IPS-18a (cell line): Measurements from ENCODE around the gene GIPC2.
"Not testable (repeated sequence)": the region's sequence is repeated elsewhere in the genome, so short reads cannot be mapped to it uniquely, and the experiment has no call there.

ENCODE experiments used
- H3K27ac ChIP-seq: one replicate; pipeline ENCODE4 v1.5.1; 2013; ENCODE audit warnings: low read length
- H3K27me3 ChIP-seq: one replicate; pipeline ENCODE4 v1.6.1; 2013; ENCODE audit warnings: mild to moderate bottlenecking, low read length; ENCODE audit not compliant: control insufficient read depth, insufficient read depth
- H3K36me3 ChIP-seq: one replicate; pipeline ENCODE4 v1.6.1; 2013; ENCODE audit warnings: low read depth, low read length; ENCODE audit not compliant: control insufficient read depth
- H3K4me1 ChIP-seq: one replicate; pipeline ENCODE4 v1.6.1; 2013; ENCODE audit warnings: low read depth, low read length; ENCODE audit not compliant: control insufficient read depth
- H3K4me3 ChIP-seq: one replicate; pipeline ENCODE4 v1.5.1; 2013; ENCODE audit warnings: low read length
- H3K9ac ChIP-seq: one replicate; pipeline ENCODE4 v1.6.1; 2013; ENCODE audit warnings: mild to moderate bottlenecking, low read length, moderate library complexity
- H3K9me3 ChIP-seq: one replicate; pipeline ENCODE4 v1.6.1; 2013; ENCODE audit warnings: low read depth, low read length; ENCODE audit not compliant: control insufficient read depth

Gene GIPC2

DNA sequence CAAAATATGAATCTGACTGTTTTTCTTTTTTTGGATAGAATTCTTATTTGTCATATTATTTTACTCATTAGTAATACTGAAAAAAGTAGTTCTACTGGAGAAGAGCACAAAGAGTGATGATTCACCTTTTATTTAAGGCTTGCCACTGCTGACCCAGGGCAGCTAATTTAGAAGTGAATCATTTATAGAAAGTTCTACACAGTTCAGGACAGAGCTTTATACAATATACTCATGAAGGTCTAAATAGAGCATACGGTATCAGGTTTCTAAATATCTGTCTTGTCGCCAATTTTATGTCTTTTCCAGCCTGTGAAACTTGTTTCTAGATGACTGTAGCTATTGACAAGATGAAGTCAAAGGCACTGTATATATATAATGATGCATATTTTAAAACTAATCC, 25.0 kb downstream of the GIPC2 start:
- no peak overlapping the region for H3K4me3 ChIP-seq
- no peaks in the 10 kb centered on the region for H3K27me3 ChIP-seq
- H3K36me3 ChIP-seq, result no peaks in the 10 kb centered on the region
- H3K27ac ChIP-seq, result no peak overlapping the region
- no peak overlapping the region for H3K9ac ChIP-seq
- H3K9me3 ChIP-seq, result no peaks in the 10 kb centered on the region
- H3K4me1 ChIP-seq, result no peaks in the 10 kb centered on the region

GRCh38 chr1:78071696-78072095, 25.9 kb downstream of the GIPC2 start:
- no peaks in the 10 kb centered on the region for H3K36me3 ChIP-seq
- no peak overlapping the region for H3K27ac ChIP-seq
- H3K4me1 ChIP-seq, result no peaks in the 10 kb centered on the region
- H3K9me3 ChIP-seq, result no peaks in the 10 kb centered on the region
- no peak overlapping the region for H3K9ac ChIP-seq
- H3K27me3 ChIP-seq, result no peaks in the 10 kb centered on the region
- H3K4me3 ChIP-seq, result no peak overlapping the region

DNA sequence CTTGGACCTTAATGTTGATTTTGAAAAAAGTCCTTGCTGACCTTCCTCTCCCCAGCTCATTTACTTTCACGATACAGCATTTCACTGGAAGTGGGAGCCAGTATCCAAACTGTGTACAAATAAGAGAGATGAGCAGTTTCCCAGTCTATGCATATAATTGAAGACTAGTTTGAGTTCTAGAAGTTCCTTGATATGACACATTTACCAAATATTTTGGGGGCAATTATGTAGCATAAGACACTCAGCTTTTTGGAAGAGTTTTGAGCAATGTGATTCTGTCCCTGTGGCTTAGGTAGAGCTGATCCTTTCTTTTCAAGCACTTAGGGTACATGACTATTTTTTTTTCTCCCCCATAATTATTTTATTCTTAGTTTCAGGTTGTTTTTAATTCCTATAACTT, 26.4 kb downstream of the GIPC2 start:
- Histone ChIP-seq H3K9me3 (no peaks in the 10 kb centered on the region), H3K27me3 (no peaks in the 10 kb centered on the region), H3K4me3 (no peak overlapping the region), H3K27ac (no peak overlapping the region), H3K36me3 (no peaks in the 10 kb centered on the region), H3K9ac (no peak overlapping the region), H3K4me1 (no peaks in the 10 kb centered on the region)

DNA sequence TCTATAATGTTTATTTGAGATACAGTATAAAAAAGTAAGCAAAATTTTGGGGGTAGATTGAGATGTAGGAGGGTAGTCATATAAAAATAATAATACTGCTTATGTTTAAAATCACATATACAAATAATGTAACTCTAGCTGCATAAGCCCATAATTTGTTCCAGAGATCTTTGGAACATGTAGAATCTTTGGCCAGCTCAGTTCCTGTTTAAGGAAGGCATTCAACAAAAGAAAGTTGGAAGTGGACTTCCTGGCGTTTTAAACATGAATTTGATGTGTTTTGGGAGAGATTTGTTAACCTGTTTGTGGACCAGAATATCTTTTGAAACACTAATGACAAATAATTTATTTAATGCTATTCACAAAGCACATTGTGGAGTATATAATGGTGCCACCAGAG, 27.7 kb downstream of the GIPC2 start:
- no peak overlapping the region for H3K9ac ChIP-seq
- no peaks in the 10 kb centered on the region for H3K27me3 ChIP-seq
- H3K9me3 ChIP-seq, result no peaks in the 10 kb centered on the region
- no peaks in the 10 kb centered on the region for H3K36me3 ChIP-seq
- no peak overlapping the region for H3K4me3 ChIP-seq
- H3K4me1 ChIP-seq, result no peaks in the 10 kb centered on the region
- no peak overlapping the region for H3K27ac ChIP-seq

DNA sequence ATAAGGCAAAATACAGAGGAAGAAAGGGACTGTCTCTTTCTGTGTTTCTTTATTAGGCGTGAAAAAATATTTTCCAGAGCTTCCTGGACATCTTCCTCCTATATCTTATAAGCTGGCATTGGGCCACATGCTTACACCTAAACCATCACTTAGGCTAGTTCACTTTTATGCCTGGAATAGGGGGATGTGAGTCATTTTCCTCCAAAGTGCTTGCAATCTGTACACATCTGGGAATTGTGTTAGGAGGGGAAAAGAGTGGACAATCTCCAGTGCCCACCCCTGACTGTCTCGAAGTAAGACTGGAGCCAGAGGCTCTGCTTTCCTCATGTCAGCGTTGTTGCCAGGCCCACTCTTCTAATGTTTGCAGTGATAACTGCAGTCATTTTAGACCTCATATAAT, 29.9 kb downstream of the GIPC2 start:
- Histone ChIP-seq H3K4me1 (peaks cover 8% of the 10 kb centered on the region), H3K9me3 (no peaks in the 10 kb centered on the region), H3K36me3 (no peaks in the 10 kb centered on the region), H3K27ac (no peak overlapping the region), H3K27me3 (no peaks in the 10 kb centered on the region), H3K4me3 (no peak overlapping the region), H3K9ac (no peak overlapping the region)

DNA sequence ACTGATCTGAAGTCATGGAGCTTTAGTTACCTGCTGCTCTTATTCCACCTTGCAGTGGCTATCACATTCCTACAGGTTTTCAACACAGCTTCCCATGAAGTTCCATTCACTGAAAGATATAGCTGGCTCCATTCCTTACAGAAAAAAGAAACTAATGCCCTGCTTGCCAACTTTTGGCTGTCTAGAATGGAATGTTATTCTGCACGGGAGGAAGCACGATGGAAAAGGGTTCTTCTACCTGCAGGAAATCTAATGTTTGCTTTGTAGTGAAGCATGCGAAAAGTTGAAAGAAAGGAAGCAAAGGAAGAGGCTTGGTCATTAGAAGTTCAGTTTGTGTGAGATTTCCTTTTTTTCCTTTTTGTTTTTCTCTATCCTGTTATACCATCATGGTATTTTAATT, 32.6 kb downstream of the GIPC2 start:
- Histone ChIP-seq H3K4me1 (peaks cover 8% of the 10 kb centered on the region), H3K9ac (no peak overlapping the region), H3K27me3 (no peaks in the 10 kb centered on the region), H3K4me3 (no peak overlapping the region), H3K27ac (no peak overlapping the region), H3K9me3 (no peaks in the 10 kb centered on the region), H3K36me3 (no peaks in the 10 kb centered on the region)

GRCh38 chr1:78079580-78079979, 33.8 kb downstream of the GIPC2 start:
- Histone ChIP-seq H3K36me3 (no peaks in the 10 kb centered on the region), H3K9ac (no peak overlapping the region), H3K27me3 (no peaks in the 10 kb centered on the region), H3K27ac (no peak overlapping the region), H3K4me3 (no peak overlapping the region), H3K4me1 (peaks cover 8% of the 10 kb centered on the region), H3K9me3 (no peaks in the 10 kb centered on the region)

DNA sequence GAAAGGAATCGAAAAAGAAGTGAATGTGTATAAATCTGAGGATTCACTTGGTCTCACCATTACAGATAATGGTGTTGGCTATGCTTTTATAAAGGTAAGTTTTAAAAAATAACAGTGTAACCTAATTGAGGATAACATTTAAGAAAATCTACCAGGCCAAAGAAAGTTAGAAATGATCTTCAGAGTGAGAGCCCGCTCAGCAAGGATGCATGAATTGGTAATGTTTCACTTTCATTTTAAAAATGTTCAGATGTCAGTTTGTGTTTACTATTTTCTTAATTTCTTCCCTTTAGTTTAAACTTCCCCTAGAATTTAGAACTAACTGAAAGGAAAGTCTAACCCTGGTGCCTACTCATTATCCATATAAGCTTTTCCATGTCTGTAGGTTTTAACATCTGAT, 35.0 kb downstream of the GIPC2 start:
- Histone ChIP-seq H3K9ac (no peak overlapping the region), H3K4me1 (peaks cover 8% of the 10 kb centered on the region), H3K27ac (no peak overlapping the region), H3K27me3 (no peaks in the 10 kb centered on the region), H3K4me3 (no peak overlapping the region), H3K36me3 (no peaks in the 10 kb centered on the region), H3K9me3 (no peaks in the 10 kb centered on the region)

- peaks cover 8% of the 10 kb centered on the region for H3K4me1 ChIP-seq
- no peak overlapping the region for H3K27ac ChIP-seq
- no peak overlapping the region for H3K9ac ChIP-seq
- H3K27me3 ChIP-seq, result no peaks in the 10 kb centered on the region
- H3K36me3 ChIP-seq, result no peaks in the 10 kb centered on the region
- no peak overlapping the region for H3K4me3 ChIP-seq
- H3K9me3 ChIP-seq, result no peaks in the 10 kb centered on the region
These were observed 36.5 kb downstream of the GIPC2 start for GRCh38 chr1:78081980-78082860.

- H3K9me3 ChIP-seq, H3K4me1 ChIP-seq, H3K9ac ChIP-seq, H3K27me3 ChIP-seq, H3K36me3 ChIP-seq, H3K27ac ChIP-seq, H3K4me3 ChIP-seq: not testable (repeated sequence)
These were observed 38.9 kb downstream of the GIPC2 start for GRCh38 chr1:78084639-78085038.

- H3K4me3 ChIP-seq, result no peak overlapping the region
- no peaks in the 10 kb centered on the region for H3K9me3 ChIP-seq
- H3K4me1 ChIP-seq, result no peaks in the 10 kb centered on the region
- H3K36me3 ChIP-seq, result no peaks in the 10 kb centered on the region
- no peaks in the 10 kb centered on the region for H3K27me3 ChIP-seq
- no peak overlapping the region for H3K27ac ChIP-seq
- no peak overlapping the region for H3K9ac ChIP-seq
These were observed 40.9 kb downstream of the GIPC2 start for GRCh38 chr1:78086697-78087096.

- no peaks in the 10 kb centered on the region for H3K4me1 ChIP-seq
- H3K9ac ChIP-seq, result no peak overlapping the region
- H3K9me3 ChIP-seq, result no peaks in the 10 kb centered on the region
- H3K36me3 ChIP-seq, result no peaks in the 10 kb centered on the region
- no peak overlapping the region for H3K27ac ChIP-seq
- H3K4me3 ChIP-seq, result no peak overlapping the region
- no peaks in the 10 kb centered on the region for H3K27me3 ChIP-seq
These were observed 42.2 kb downstream of the GIPC2 start for GRCh38 chr1:78088015-78088414.
